Brain microvascular endothelial cell (primary cell): Measurements from ENCODE around the gene IFT25.
A peak's percentile ranks its signal among the peaks of the same experiment; 100 is the strongest.
"Not testable (repeated sequence)": the region's sequence is repeated elsewhere in the genome, so short reads cannot be mapped to it uniquely, and the experiment has no call there.

ENCODE experiments used
- DNase-seq: peaks from one replicate; pipeline ENCODE4 v3.0.0-alpha.2; 2020
- H3K27ac ChIP-seq: fragments of 250-450 bp; sonication (Bioruptor Pico); 2 replicates; pipeline ENCODE4 v1.5.1; 2020; ENCODE audit warnings: mild to moderate bottlenecking, moderate library complexity
- H3K27me3 ChIP-seq: fragments of 250-450 bp; sonication (Bioruptor Pico); replicated peaks from 2 replicates; pipeline ENCODE4 v1.5.1; 2020; ENCODE audit warnings: mild to moderate bottlenecking
- H3K36me3 ChIP-seq: fragments of 250-450 bp; sonication (Bioruptor Pico); replicated peaks from 2 replicates; pipeline ENCODE4 v1.5.1; 2020; ENCODE audit warnings: mild to moderate bottlenecking
- H3K4me3 ChIP-seq: 2 replicates; pipeline ENCODE4 v1.5.1; 2011; ENCODE audit warnings: low read depth, mild to moderate bottlenecking, control low read depth, low read length, moderate library complexity
- CTCF ChIP-seq: IDR thresholded peaks from 2 replicates; pipeline ENCODE4 v1.5.1; 2011; ENCODE audit warnings: low read depth, mild to moderate bottlenecking, moderate library complexity, low read length, control low read depth, inconsistent platforms; ENCODE audit errors: missing control alignments
- in situ Hi-C: cut with HindIII; loops from 2 replicates; pipeline ENCODE4 v1.10.0; 2017; ENCODE audit warnings: low sequenced_read_pairs, low pct_ligation_motif_present

Gene IFT25

GRCh38 chr1:53945433-53946251 lies at the start of gene IFT25:
IFT25 (minus strand) TSS chr1:53945699; CDS start chr1:53940082, 5,617 bp downstream.
- Histone ChIP-seq H3K27me3 (no peaks in the 10 kb centered on the region), H3K36me3 (no peaks in the 10 kb centered on the region), H3K27ac (peak within 1 kb of the TSS; percentile 79), H3K4me3 (peak within 1 kb of the TSS; percentile 97)
- in situ Hi-C loops, result no loop called here
- peak; percentile 94 for DNase-seq
- no peak for TF ChIP-seq CTCF

- H3K27ac ChIP-seq, DNase-seq, H3K4me3 ChIP-seq, H3K36me3 ChIP-seq, H3K27me3 ChIP-seq, in situ Hi-C loops: not testable (repeated sequence)
Observed at GRCh38 chr1:53994516-53994915, 49.0 kb upstream of the IFT25 start.

GRCh38 chr1:53992085-53992874 lies 46.8 kb upstream of the IFT25 start:
- in situ Hi-C loops, result no loop called here
- peak; percentile 32 for TF ChIP-seq CTCF
- no peaks in the 10 kb centered on the region for H3K27me3 ChIP-seq
- no peaks in the 10 kb centered on the region for H3K36me3 ChIP-seq
- no peak overlapping the region for H3K27ac ChIP-seq
- no peak overlapping the region for H3K4me3 ChIP-seq
- no peak for DNase-seq

GRCh38 chr1:53987880-53988279 lies 42.4 kb upstream of the IFT25 start:
- H3K27ac ChIP-seq, result no peak overlapping the region

GRCh38 chr1:53986458-53986857 lies 41.0 kb upstream of the IFT25 start:
- Histone ChIP-seq H3K27me3 (no peaks in the 10 kb centered on the region), H3K4me3 (no peak overlapping the region), H3K27ac (no peak overlapping the region), H3K36me3 (no peaks in the 10 kb centered on the region)
- no peak for DNase-seq
- no peak for TF ChIP-seq CTCF
- in situ Hi-C loops, result no loop called here

More at GRCh38 chr1:53987880-53988279, 42.4 kb upstream of the IFT25 start:
- TF ChIP-seq CTCF, result no peak
- Histone ChIP-seq H3K36me3 (no peaks in the 10 kb centered on the region), H3K4me3 (no peak overlapping the region), H3K27me3 (no peaks in the 10 kb centered on the region)
- no peak for DNase-seq
- in situ Hi-C loops, result no loop called here

GRCh38 chr1:53984726-53985125 lies 39.2 kb upstream of the IFT25 start:
- no peak for TF ChIP-seq CTCF
- Histone ChIP-seq H3K27me3 (no peaks in the 10 kb centered on the region), H3K36me3 (no peaks in the 10 kb centered on the region), H3K4me3 (no peak overlapping the region), H3K27ac (no peak overlapping the region)
- DNase-seq, result no peak
- in situ Hi-C loops, result no loop called here
